Kidney epithelial cell (primary cell): Measurements from ENCODE around the gene IVNS1ABP. TPM values are rescaled to one million over a fixed set of nuclear protein-coding genes. Genes with fewer than 3 reads are reported as not detected.

Experiments
- DNase-seq: peaks from one replicate; pipeline ENCODE4 v3.0.0-alpha.2; 2010; ENCODE audit warnings: low read depth
- H3K27me3 ChIP-seq: 2 replicates; pipeline ENCODE4 v1.6.0; 2011; ENCODE audit warnings: low read length; ENCODE audit not compliant: control insufficient read depth, insufficient read depth
- H3K36me3 ChIP-seq: 2 replicates; pipeline ENCODE4 v1.5.1; 2011; ENCODE audit warnings: low read length; ENCODE audit not compliant: control insufficient read depth, insufficient read depth
- H3K4me3 ChIP-seq: 2 replicates; pipeline ENCODE4 v1.5.1; 2011; ENCODE audit warnings: low read depth, mild to moderate bottlenecking, control low read depth, low read length
- CTCF ChIP-seq: IDR thresholded peaks from 2 replicates; pipeline ENCODE4 v1.5.1; 2011; ENCODE audit warnings: mild to moderate bottlenecking, moderate library complexity, low read length, control low read depth, inconsistent platforms; ENCODE audit not compliant: insufficient read depth, poor library complexity, severe bottlenecking
- total RNA-seq: library from RNA; depleted of rRNA; stranded (reverse); fragments of >200 nt; gene quantifications from 2 replicates; pipeline ENCODE4 v1.2.3, GENCODE V29; 2015

Gene IVNS1ABP
- total RNA-seq, 1 donor from 2014 or later, result 69.3 TPM

GRCh38 chr1:185309566-185309965 lies 7.5 kb downstream of the IVNS1ABP start:
- Histone ChIP-seq H3K36me3 (no peaks in the 10 kb centered on the region), H3K4me3 (no peak overlapping the region), H3K27me3 (no peaks in the 10 kb centered on the region)
- no peak for TF ChIP-seq CTCF
- no peak for DNase-seq

GRCh38 chr1:185308126-185308525 lies 8.9 kb downstream of the IVNS1ABP start:
- no peak for TF ChIP-seq CTCF
- Histone ChIP-seq H3K27me3 (no peaks in the 10 kb centered on the region), H3K36me3 (no peaks in the 10 kb centered on the region), H3K4me3 (no peak overlapping the region)
- no peak for DNase-seq

- Histone ChIP-seq H3K36me3 (peaks cover 3% of the 10 kb centered on the region), H3K27me3 (no peaks in the 10 kb centered on the region), H3K4me3 (no peak overlapping the region)
- no peak for TF ChIP-seq CTCF
- no peak for DNase-seq
Observed at GRCh38 chr1:185305419-185305818, 11.6 kb downstream of the IVNS1ABP start.

- Histone ChIP-seq H3K36me3 (peaks cover 3% of the 10 kb centered on the region), H3K4me3 (no peak overlapping the region), H3K27me3 (no peaks in the 10 kb centered on the region)
- no peak for DNase-seq
- TF ChIP-seq CTCF, result no peak
Observed at GRCh38 chr1:185300152-185300551, 16.9 kb downstream of the IVNS1ABP start.

- Histone ChIP-seq H3K27me3 (no peaks in the 10 kb centered on the region), H3K4me3 (no peak overlapping the region), H3K36me3 (peaks cover 3% of the 10 kb centered on the region)
- TF ChIP-seq CTCF, result no peak
- no peak for DNase-seq
Observed at GRCh38 chr1:185297982-185298381, 19.1 kb downstream of the IVNS1ABP start.

GRCh38 chr1:185295091-185295490 lies 22.0 kb downstream of the IVNS1ABP start:
- Histone ChIP-seq H3K4me3 (no peak overlapping the region), H3K36me3 (no peaks in the 10 kb centered on the region), H3K27me3 (no peaks in the 10 kb centered on the region)
- no peak for DNase-seq
- TF ChIP-seq CTCF, result no peak
